Nephron progenitor cell (in vitro differentiated cells): Measurements from ENCODE around the gene TLL1.

Source experiments
- DNase-seq: peaks from one replicate; pipeline ENCODE4 v3.0.0; 2021
- H3K27ac Mint-ChIP-seq: 2 replicates; pipeline ENCODE4 v1.8.0; 2021; ENCODE audit warnings: mild to moderate bottlenecking, moderate library complexity, mixed read lengths
- H3K27me3 Mint-ChIP-seq: 2 replicates; pipeline ENCODE4 v1.8.0; 2021; ENCODE audit warnings: mild to moderate bottlenecking, low read depth, mixed read lengths; ENCODE audit not compliant: poor library complexity
- H3K36me3 Mint-ChIP-seq: 2 replicates; pipeline ENCODE4 v1.8.0; 2021; ENCODE audit warnings: low read depth, mixed read lengths
- H3K4me1 Mint-ChIP-seq: 2 replicates; pipeline ENCODE4 v1.8.0; 2021; ENCODE audit warnings: mixed read lengths
- H3K4me3 Mint-ChIP-seq: 2 replicates; pipeline ENCODE4 v1.8.0; 2021; ENCODE audit warnings: mild to moderate bottlenecking, moderate library complexity, mixed read lengths
- H3K9me3 Mint-ChIP-seq: 2 replicates; pipeline ENCODE4 v1.8.0; 2021; ENCODE audit warnings: mild to moderate bottlenecking, moderate library complexity, mixed read lengths
- CTCF ChIP-seq: fragments of 200-600 bp; sonication (generic); IDR thresholded peaks from 2 replicates; pipeline ENCODE4 v1.5.0; 2021; ENCODE audit warnings: antibody characterized with exemption

TLL1 gene

GRCh38 chr4:165965503-165965902, 92.5 kb downstream of the TLL1 start:
- Mint-ChIP-seq H3K4me1 (no peaks in the 10 kb centered on the region), H3K36me3 (no peaks in the 10 kb centered on the region), H3K4me3 (no peak overlapping the region), H3K9me3 (peaks cover 29% of the 10 kb centered on the region), H3K27me3 (no peaks in the 10 kb centered on the region), H3K27ac (no peak overlapping the region)
- no peak for TF ChIP-seq CTCF
- no peak for DNase-seq

GRCh38 chr4:165966833-165967232, 93.8 kb downstream of the TLL1 start:
- H3K9me3 Mint-ChIP-seq, result peaks cover 25% of the 10 kb centered on the region
- TF ChIP-seq CTCF, result no peak
- no peak overlapping the region for H3K27ac Mint-ChIP-seq
- no peaks in the 10 kb centered on the region for H3K36me3 Mint-ChIP-seq
- no peak overlapping the region for H3K4me3 Mint-ChIP-seq
- DNase-seq, result no peak
- H3K4me1 Mint-ChIP-seq, result no peaks in the 10 kb centered on the region
- peaks cover 2% of the 10 kb centered on the region for H3K27me3 Mint-ChIP-seq

GRCh38 chr4:165967486-165967885, 94.4 kb downstream of the TLL1 start:
- H3K9me3 Mint-ChIP-seq, result peaks cover 23% of the 10 kb centered on the region
- H3K36me3 Mint-ChIP-seq, result no peaks in the 10 kb centered on the region
- H3K27ac Mint-ChIP-seq, result no peak overlapping the region
- no peaks in the 10 kb centered on the region for H3K4me1 Mint-ChIP-seq
- no peak for DNase-seq
- no peak overlapping the region for H3K4me3 Mint-ChIP-seq
- peaks cover 3% of the 10 kb centered on the region for H3K27me3 Mint-ChIP-seq
- TF ChIP-seq CTCF, result no peak

- no peak for DNase-seq
- Mint-ChIP-seq H3K36me3 (no peaks in the 10 kb centered on the region), H3K27me3 (peaks cover 3% of the 10 kb centered on the region), H3K9me3 (peaks cover 17% of the 10 kb centered on the region), H3K4me3 (no peak overlapping the region), H3K27ac (no peak overlapping the region), H3K4me1 (no peaks in the 10 kb centered on the region)
- TF ChIP-seq CTCF, result no peak
These were observed 97.8 kb downstream of the TLL1 start for GRCh38 chr4:165970703-165971420.

- TF ChIP-seq CTCF, result no peak
- no peak for DNase-seq
- Mint-ChIP-seq H3K36me3 (no peaks in the 10 kb centered on the region), H3K27me3 (peaks cover 3% of the 10 kb centered on the region), H3K27ac (no peak overlapping the region), H3K4me1 (no peaks in the 10 kb centered on the region), H3K9me3 (peaks cover 13% of the 10 kb centered on the region), H3K4me3 (no peak overlapping the region)
These were observed 98.4 kb downstream of the TLL1 start for GRCh38 chr4:165971446-165971845.

GRCh38 chr4:165971933-165972332, 98.9 kb downstream of the TLL1 start:
- Mint-ChIP-seq H3K4me3 (no peak overlapping the region), H3K36me3 (no peaks in the 10 kb centered on the region), H3K4me1 (no peaks in the 10 kb centered on the region), H3K27ac (no peak overlapping the region), H3K9me3 (peaks cover 8% of the 10 kb centered on the region), H3K27me3 (peaks cover 3% of the 10 kb centered on the region)
- no peak for TF ChIP-seq CTCF
- no peak for DNase-seq
